ENCODE data around the gene INHBB. TPM values are rescaled to one million over a fixed set of nuclear protein-coding genes. Genes with fewer than 3 reads are reported as not detected.

INHBB gene
- polyA plus RNA-seq, 1 donor from 2014 or later, result not detected

DNA sequence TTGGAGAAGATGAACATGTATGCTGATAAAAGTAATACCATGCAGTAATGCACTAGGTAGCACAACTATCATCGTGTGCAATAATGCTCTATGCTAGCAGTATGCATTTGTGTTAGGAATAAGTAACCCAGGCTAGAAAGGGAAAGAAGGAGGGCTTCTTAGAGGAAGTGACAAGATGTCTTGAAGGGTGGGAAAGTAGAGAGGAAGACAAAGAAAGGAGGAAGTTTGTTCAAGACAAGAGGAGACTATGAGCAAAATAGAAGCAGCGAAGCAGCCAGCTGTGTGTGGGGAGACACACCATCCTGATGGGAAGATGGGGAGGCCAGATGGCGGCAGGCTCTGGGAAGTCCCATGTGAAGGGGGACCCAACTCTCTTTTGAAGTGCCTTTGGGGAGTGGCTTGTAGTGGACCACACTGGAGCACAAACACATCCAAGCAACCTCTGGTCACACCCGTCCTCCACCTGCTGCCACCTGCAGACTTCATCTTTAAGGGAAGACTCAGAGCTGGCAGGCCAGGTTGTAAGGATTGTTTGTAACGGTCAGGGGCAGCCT, 39.9 kb upstream of the INHBB start:
- H3K27me3 ChIP-seq (ENCODE audit: insufficient read depth, low read depth, low read length), result no peaks in the 10 kb centered on the region
- no peaks in the 10 kb centered on the region for H3K79me2 ChIP-seq (replicated peaks; ENCODE audit: insufficient read depth, low read length)
- TF ChIP-seq TAF1 (IDR thresholded peaks at IDR 0.05; ENCODE audit: low read depth) (no peak), POLR2AphosphoS5 (IDR thresholded peaks at IDR 0.05) (no peak), EZH2 (IDR thresholded peaks at IDR 0.05; ENCODE audit: borderline replicate concordance, insufficient read depth, low read length, poor library complexity, severe bottlenecking) (no peak), RAD21 (conservative IDR thresholded peaks at IDR 0.05) (no peak), EP300 (conservative IDR thresholded peaks at IDR 0.05; ENCODE audit: poor library complexity, severe bottlenecking) (no peak), SMC3 (conservative IDR thresholded peaks at IDR 0.05; ENCODE audit: poor library complexity) (no peak), MXI1 (conservative IDR thresholded peaks at IDR 0.05; ENCODE audit: poor library complexity, severe bottlenecking) (no peak)
- TF ChIP-seq, protein P1, sequence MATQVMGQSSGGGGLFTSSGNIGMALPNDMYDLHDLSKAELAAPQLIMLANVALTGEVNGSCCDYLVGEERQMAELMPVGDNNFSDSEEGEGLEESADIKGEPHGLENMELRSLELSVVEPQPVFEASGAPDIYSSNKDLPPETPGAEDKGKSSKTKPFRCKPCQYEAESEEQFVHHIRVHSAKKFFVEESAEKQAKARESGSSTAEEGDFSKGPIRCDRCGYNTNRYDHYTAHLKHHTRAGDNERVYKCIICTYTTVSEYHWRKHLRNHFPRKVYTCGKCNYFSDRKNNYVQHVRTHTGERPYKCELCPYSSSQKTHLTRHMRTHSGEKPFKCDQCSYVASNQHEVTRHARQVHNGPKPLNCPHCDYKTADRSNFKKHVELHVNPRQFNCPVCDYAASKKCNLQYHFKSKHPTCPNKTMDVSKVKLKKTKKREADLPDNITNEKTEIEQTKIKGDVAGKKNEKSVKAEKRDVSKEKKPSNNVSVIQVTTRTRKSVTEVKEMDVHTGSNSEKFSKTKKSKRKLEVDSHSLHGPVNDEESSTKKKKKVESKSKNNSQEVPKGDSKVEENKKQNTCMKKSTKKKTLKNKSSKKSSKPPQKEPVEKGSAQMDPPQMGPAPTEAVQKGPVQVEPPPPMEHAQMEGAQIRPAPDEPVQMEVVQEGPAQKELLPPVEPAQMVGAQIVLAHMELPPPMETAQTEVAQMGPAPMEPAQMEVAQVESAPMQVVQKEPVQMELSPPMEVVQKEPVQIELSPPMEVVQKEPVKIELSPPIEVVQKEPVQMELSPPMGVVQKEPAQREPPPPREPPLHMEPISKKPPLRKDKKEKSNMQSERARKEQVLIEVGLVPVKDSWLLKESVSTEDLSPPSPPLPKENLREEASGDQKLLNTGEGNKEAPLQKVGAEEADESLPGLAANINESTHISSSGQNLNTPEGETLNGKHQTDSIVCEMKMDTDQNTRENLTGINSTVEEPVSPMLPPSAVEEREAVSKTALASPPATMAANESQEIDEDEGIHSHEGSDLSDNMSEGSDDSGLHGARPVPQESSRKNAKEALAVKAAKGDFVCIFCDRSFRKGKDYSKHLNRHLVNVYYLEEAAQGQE (IDR thresholded peaks at IDR 0.05; ENCODE audit: borderline replicate concordance), result no peak
- TF ChIP-seq, protein P2, sequence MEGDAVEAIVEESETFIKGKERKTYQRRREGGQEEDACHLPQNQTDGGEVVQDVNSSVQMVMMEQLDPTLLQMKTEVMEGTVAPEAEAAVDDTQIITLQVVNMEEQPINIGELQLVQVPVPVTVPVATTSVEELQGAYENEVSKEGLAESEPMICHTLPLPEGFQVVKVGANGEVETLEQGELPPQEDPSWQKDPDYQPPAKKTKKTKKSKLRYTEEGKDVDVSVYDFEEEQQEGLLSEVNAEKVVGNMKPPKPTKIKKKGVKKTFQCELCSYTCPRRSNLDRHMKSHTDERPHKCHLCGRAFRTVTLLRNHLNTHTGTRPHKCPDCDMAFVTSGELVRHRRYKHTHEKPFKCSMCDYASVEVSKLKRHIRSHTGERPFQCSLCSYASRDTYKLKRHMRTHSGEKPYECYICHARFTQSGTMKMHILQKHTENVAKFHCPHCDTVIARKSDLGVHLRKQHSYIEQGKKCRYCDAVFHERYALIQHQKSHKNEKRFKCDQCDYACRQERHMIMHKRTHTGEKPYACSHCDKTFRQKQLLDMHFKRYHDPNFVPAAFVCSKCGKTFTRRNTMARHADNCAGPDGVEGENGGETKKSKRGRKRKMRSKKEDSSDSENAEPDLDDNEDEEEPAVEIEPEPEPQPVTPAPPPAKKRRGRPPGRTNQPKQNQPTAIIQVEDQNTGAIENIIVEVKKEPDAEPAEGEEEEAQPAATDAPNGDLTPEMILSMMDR (IDR thresholded peaks at IDR 0.05; ENCODE audit: poor library complexity, severe bottlenecking), result no peak
- no peak overlapping the region for H3K4me3 ChIP-seq (ENCODE audit: low read length)
- no peaks in the 10 kb centered on the region for H4K20me1 ChIP-seq (ENCODE audit: insufficient read depth)
- H3K27ac ChIP-seq (ENCODE audit: low read length), result no peak overlapping the region
- no peak overlapping the region for H3K4me2 ChIP-seq (ENCODE audit: low read length)
- no peaks in the 10 kb centered on the region for H3F3A ChIP-seq (ENCODE audit: insufficient read depth, low read length, poor library complexity, severe bottlenecking)
- H3K9ac ChIP-seq (ENCODE audit: low read length), result no peak overlapping the region
- no peaks in the 10 kb centered on the region for H3K9me3 ChIP-seq (ENCODE audit: low read length)
- H2AFZ ChIP-seq (ENCODE audit: low read depth, low read length), result no peak overlapping the region
- no peaks in the 10 kb centered on the region for H3K9me2 ChIP-seq (ENCODE audit: insufficient read depth, low read length)
- no peaks in the 10 kb centered on the region for H3K36me3 ChIP-seq (ENCODE audit: insufficient read depth, low read length)

DNA sequence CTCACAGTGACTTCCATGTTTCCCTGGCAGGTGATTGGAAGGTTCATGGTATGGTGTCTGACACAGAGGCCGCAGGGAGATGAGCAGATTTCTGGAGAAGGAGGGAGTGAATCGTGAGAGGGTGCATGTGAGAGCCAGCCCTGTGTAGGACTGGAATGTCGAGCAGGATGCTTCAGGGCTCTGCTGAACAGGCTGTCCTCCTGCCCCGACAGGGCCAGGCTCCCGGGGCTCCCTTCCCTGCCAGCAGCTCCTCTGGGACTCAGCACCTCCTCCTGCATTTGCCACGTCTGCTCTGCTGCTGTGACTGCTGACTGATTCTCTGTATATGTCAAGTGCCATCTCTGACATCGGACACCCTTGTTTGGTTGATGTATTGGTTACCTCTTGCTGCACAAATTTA, 38.5 kb upstream of the INHBB start:
- TF ChIP-seq, protein P1 (IDR thresholded peaks at IDR 0.05; ENCODE audit: borderline replicate concordance), result no peak
- TF ChIP-seq POLR2AphosphoS5 (IDR thresholded peaks at IDR 0.05) (no peak), TAF1 (IDR thresholded peaks at IDR 0.05; ENCODE audit: low read depth) (no peak), RAD21 (conservative IDR thresholded peaks at IDR 0.05) (no peak), EP300 (conservative IDR thresholded peaks at IDR 0.05; ENCODE audit: poor library complexity, severe bottlenecking) (no peak), SMC3 (conservative IDR thresholded peaks at IDR 0.05; ENCODE audit: poor library complexity) (no peak), EZH2 (IDR thresholded peaks at IDR 0.05; ENCODE audit: borderline replicate concordance, insufficient read depth, low read length, poor library complexity, severe bottlenecking) (no peak), MXI1 (conservative IDR thresholded peaks at IDR 0.05; ENCODE audit: poor library complexity, severe bottlenecking) (no peak)
- TF ChIP-seq, protein P2 (IDR thresholded peaks at IDR 0.05; ENCODE audit: poor library complexity, severe bottlenecking), result no peak
- H3K79me2 ChIP-seq (replicated peaks; ENCODE audit: insufficient read depth, low read length), result no peaks in the 10 kb centered on the region
- H3K9ac ChIP-seq (ENCODE audit: low read length), result no peak overlapping the region
- H3K27ac ChIP-seq (ENCODE audit: low read length), result no peak overlapping the region
- no peak overlapping the region for H2AFZ ChIP-seq (ENCODE audit: low read depth, low read length)
- H3K9me3 ChIP-seq (ENCODE audit: low read length), result no peaks in the 10 kb centered on the region
- no peaks in the 10 kb centered on the region for H3F3A ChIP-seq (ENCODE audit: insufficient read depth, low read length, poor library complexity, severe bottlenecking)
- H3K36me3 ChIP-seq (ENCODE audit: insufficient read depth, low read length), result no peaks in the 10 kb centered on the region
- no peaks in the 10 kb centered on the region for H3K27me3 ChIP-seq (ENCODE audit: insufficient read depth, low read depth, low read length)
- no peaks in the 10 kb centered on the region for H4K20me1 ChIP-seq (ENCODE audit: insufficient read depth)
- H3K9me2 ChIP-seq (ENCODE audit: insufficient read depth, low read length), result no peaks in the 10 kb centered on the region
- H3K4me3 ChIP-seq (ENCODE audit: low read length), result no peak overlapping the region
- no peak overlapping the region for H3K4me2 ChIP-seq (ENCODE audit: low read length)

All from neural cell (in vitro differentiated cells).